Caco-2 (cell line): ENCODE data around the gene RNU7-1. TPM values are rescaled to one million over a fixed set of nuclear protein-coding genes. Genes with fewer than 3 reads are reported as not detected.

Experiments used
- BruUV-seq: library from RNA; stranded (reverse); fragments of 400-500 nt; replicated peaks from 2 replicates; lab custom pipeline; 2021; lab: Mats Ljungman, UMichigan
- CTCF ChIA-PET: fragments of 300-600 bp; sonication (Branson Sonifier 250); formaldehyde crosslinking; loops from one replicate; lab custom pipeline; 2022; ENCODE audit warnings: antibody characterized with exemption; lab: Charles Lee
- POLR2A ChIA-PET: fragments of 300-600 bp; sonication (Branson Sonifier 250); formaldehyde crosslinking; loops from one replicate; lab custom pipeline; 2022; ENCODE audit warnings: antibody characterized with exemption; lab: Charles Lee
- DNase-seq, 2 experiments: peaks; one replicate each; pipeline versions ENCODE4 v3.0.0 to v3.0.0-alpha.2; 2020 to 2022
- H3K27me3 ChIP-seq: replicated peaks from 2 replicates; pipeline ENCODE4 v1.6.0; 2011; ENCODE audit warnings: low read length; ENCODE audit not compliant: control insufficient read depth, insufficient read depth
- H3K36me3 ChIP-seq: 2 replicates; pipeline ENCODE4 v1.5.1; 2011; ENCODE audit warnings: low read length; ENCODE audit not compliant: control insufficient read depth, insufficient read depth
- H3K4me1 ChIP-seq: fragments of 250-450 bp; sonication (Bioruptor Pico); 2 replicates; pipeline ENCODE4 v1.5.1; 2020; ENCODE audit warnings: mild to moderate bottlenecking
- H3K4me3 ChIP-seq: 2 replicates; pipeline ENCODE4 v1.5.1; 2011; ENCODE audit warnings: low read depth, mild to moderate bottlenecking, control low read depth, low read length
- H3K9me3 ChIP-seq: fragments of 250-450 bp; sonication (Bioruptor Pico); 2 replicates; pipeline ENCODE4 v1.5.1; 2020; ENCODE audit warnings: mild to moderate bottlenecking, moderate library complexity
- H3K27ac Mint-ChIP-seq: one replicate; pipeline ENCODE4 v1.8.0; 2022; ENCODE audit warnings: mixed read lengths; ENCODE audit not compliant: unreplicated experiment
- H3K27me3 Mint-ChIP-seq: one replicate; pipeline ENCODE4 v1.8.0; 2022; ENCODE audit warnings: mixed read lengths; ENCODE audit not compliant: insufficient read depth, unreplicated experiment
- H3K36me3 Mint-ChIP-seq: one replicate; pipeline ENCODE4 v1.8.0; 2022; ENCODE audit warnings: mild to moderate bottlenecking, mixed read lengths; ENCODE audit not compliant: insufficient read depth, unreplicated experiment
- H3K4me1 Mint-ChIP-seq: one replicate; pipeline ENCODE4 v1.8.0; 2022; ENCODE audit warnings: low read depth, mixed read lengths; ENCODE audit not compliant: unreplicated experiment
- H3K4me3 Mint-ChIP-seq: one replicate; pipeline ENCODE4 v1.8.0; 2022; ENCODE audit warnings: mild to moderate bottlenecking, moderate library complexity, mixed read lengths; ENCODE audit not compliant: unreplicated experiment
- H3K9me3 Mint-ChIP-seq: one replicate; pipeline ENCODE4 v1.8.0; 2022; ENCODE audit warnings: mixed read lengths; ENCODE audit not compliant: unreplicated experiment
- intact Hi-C: fragments of 100-400 bp; cut with micrococcal nuclease; formaldehyde crosslinking; loops from one replicate; pipeline ENCODE4 v1.10.0; 2022; ENCODE audit not compliant: unreplicated experiment
- total RNA-seq: library from RNA; stranded (reverse); gene quantifications from 2 replicates; pipeline ENCODE4 v1.2.3, GENCODE V29; 2022
- TF ChIP-seq, protein P1 (sequence below), 2 experiments: fragments of 200-600 bp in 1 of 2; IDR thresholded peaks; 1 replicate in 1 of 2; 2 replicates in 1 of 2; pipeline versions ENCODE4 v1.5.1 to v1.8.0; 2011 to 2022; ENCODE audit warnings: antibody characterized with exemption in 1 of 2, control low read depth in 1 of 2, inconsistent platforms in 1 of 2, low read depth in 1 of 2, low read length in 1 of 2, mild to moderate bottlenecking in 1 of 2, moderate library complexity in 1 of 2; ENCODE audit not compliant: insufficient read depth in 1 of 2, severe bottlenecking in 1 of 2, unreplicated experiment in 1 of 2

RNU7-1 gene
- total RNA-seq, 1 experiment from 2014 or later = not detected

- no peaks in the 10 kb centered on the region for H3K27me3 Mint-ChIP-seq
- Histone ChIP-seq H3K36me3 (peaks cover 19% of the 10 kb centered on the region), H3K4me3 (no peak overlapping the region), H3K4me1 (peaks cover 28% of the 10 kb centered on the region), H3K27me3 (no peaks in the 10 kb centered on the region), H3K9me3 (no peaks in the 10 kb centered on the region)
- DNase-seq = no peak
- CTCF ChIA-PET = interaction anchor here (0.7 to 1.4 kb wide), 3 partner anchors 22 to 50 kb away, joined by 3 to 6 read pairs (median 5); partner anchors contain the start of genes C12orf57, LPCAT3 and RNU7-1
- H3K27ac Mint-ChIP-seq = peak overlapping the region; percentile 97
- peaks cover 98% of the 10 kb centered on the region for H3K36me3 Mint-ChIP-seq
- TF ChIP-seq, protein P1, sequence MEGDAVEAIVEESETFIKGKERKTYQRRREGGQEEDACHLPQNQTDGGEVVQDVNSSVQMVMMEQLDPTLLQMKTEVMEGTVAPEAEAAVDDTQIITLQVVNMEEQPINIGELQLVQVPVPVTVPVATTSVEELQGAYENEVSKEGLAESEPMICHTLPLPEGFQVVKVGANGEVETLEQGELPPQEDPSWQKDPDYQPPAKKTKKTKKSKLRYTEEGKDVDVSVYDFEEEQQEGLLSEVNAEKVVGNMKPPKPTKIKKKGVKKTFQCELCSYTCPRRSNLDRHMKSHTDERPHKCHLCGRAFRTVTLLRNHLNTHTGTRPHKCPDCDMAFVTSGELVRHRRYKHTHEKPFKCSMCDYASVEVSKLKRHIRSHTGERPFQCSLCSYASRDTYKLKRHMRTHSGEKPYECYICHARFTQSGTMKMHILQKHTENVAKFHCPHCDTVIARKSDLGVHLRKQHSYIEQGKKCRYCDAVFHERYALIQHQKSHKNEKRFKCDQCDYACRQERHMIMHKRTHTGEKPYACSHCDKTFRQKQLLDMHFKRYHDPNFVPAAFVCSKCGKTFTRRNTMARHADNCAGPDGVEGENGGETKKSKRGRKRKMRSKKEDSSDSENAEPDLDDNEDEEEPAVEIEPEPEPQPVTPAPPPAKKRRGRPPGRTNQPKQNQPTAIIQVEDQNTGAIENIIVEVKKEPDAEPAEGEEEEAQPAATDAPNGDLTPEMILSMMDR (IDR thresholded peaks at IDR 0.05; ENCODE audit: insufficient read depth in 1 of 2, low read depth in 1 of 2, low read length in 1 of 2, severe bottlenecking in 1 of 2, unreplicated experiment in 1 of 2) = no peak
- H3K4me3 Mint-ChIP-seq = peak overlapping the region; percentile 86
- no TSS peak for BruUV-seq
- POLR2A ChIA-PET = interaction anchor here (1.6 to 2.9 kb wide), 3 partner anchors 22 to 50 kb away, joined by 8 to 13 read pairs (median 9); partner anchors contain the start of genes C12orf57, LPCAT3 and RNU7-1
- H3K9me3 Mint-ChIP-seq = no peaks in the 10 kb centered on the region
- peaks cover 35% of the 10 kb centered on the region for H3K4me1 Mint-ChIP-seq
- intact Hi-C loops = no loop called here
Measured at GRCh38 chr12:6968426-6968825, 24.8 kb downstream of the RNU7-1 start.

- POLR2A ChIA-PET = interaction anchor here (0.5 to 2.9 kb wide), 3 partner anchors 24 to 73 kb away, joined by 3 to 8 read pairs (median 4); partner anchors contain the start of gene LPCAT3
- peaks cover 96% of the 10 kb centered on the region for H3K36me3 Mint-ChIP-seq
- TF ChIP-seq, protein P1 (IDR thresholded peaks at IDR 0.05; ENCODE audit: insufficient read depth in 1 of 2, low read depth in 1 of 2, low read length in 1 of 2, severe bottlenecking in 1 of 2, unreplicated experiment in 1 of 2) = no peak
- H3K36me3 ChIP-seq = peaks cover 19% of the 10 kb centered on the region
- H3K27me3 ChIP-seq = no peaks in the 10 kb centered on the region
- DNase-seq = peak; percentile 63 to 71
- H3K4me1 ChIP-seq = peaks cover 19% of the 10 kb centered on the region
- no peaks in the 10 kb centered on the region for H3K9me3 Mint-ChIP-seq
- intact Hi-C loops = loop anchor here (1.0 kb wide), 2 partner anchors 26 to 48 kb away; partner anchors contain the start of genes C12orf57 and LPCAT3
- H3K4me3 ChIP-seq = peak overlapping the region; percentile 90
- no peaks in the 10 kb centered on the region for H3K27me3 Mint-ChIP-seq
- H3K4me3 Mint-ChIP-seq = peak overlapping the region; percentile 86
- H3K27ac Mint-ChIP-seq = peak overlapping the region; percentile 97
- peaks cover 40% of the 10 kb centered on the region for H3K4me1 Mint-ChIP-seq
- CTCF ChIA-PET = interaction anchor here (1.4 kb wide), 1 partner anchor 24 kb away, joined by 6 read pairs; no protein-coding TSS in a partner anchor
- TSS peak; percentile 43 for BruUV-seq
- H3K9me3 ChIP-seq = no peaks in the 10 kb centered on the region
Measured at GRCh38 chr12:6970096-6970527, 26.5 kb downstream of the RNU7-1 start.

GRCh38 chr12:6974180-6974579, 30.6 kb downstream of the RNU7-1 start:
- ChIA-PET CTCF (interaction anchor here (0.7 to 1.0 kb wide), 2 partner anchors 44 to 215 kb away, joined by 3 read pairs; partner anchors contain the start of genes LPCAT3 and PEX5), POLR2A (interaction anchor here (1.8 kb wide), 1 partner anchor 28 kb away, joined by 4 read pairs; no protein-coding TSS in a partner anchor)
- no peak for DNase-seq
- Mint-ChIP-seq H3K9me3 (no peaks in the 10 kb centered on the region), H3K4me3 (no peak overlapping the region), H3K4me1 (peaks cover 58% of the 10 kb centered on the region), H3K27ac (no peak overlapping the region), H3K27me3 (no peaks in the 10 kb centered on the region), H3K36me3 (peaks cover 96% of the 10 kb centered on the region)
- Histone ChIP-seq H3K4me3 (no peak overlapping the region), H3K36me3 (peaks cover 14% of the 10 kb centered on the region), H3K9me3 (no peaks in the 10 kb centered on the region), H3K27me3 (no peaks in the 10 kb centered on the region), H3K4me1 (peaks cover 30% of the 10 kb centered on the region)
- TF ChIP-seq, protein P1 (IDR thresholded peaks at IDR 0.05; ENCODE audit: insufficient read depth in 1 of 2, low read depth in 1 of 2, low read length in 1 of 2, severe bottlenecking in 1 of 2, unreplicated experiment in 1 of 2) = no peak
- intact Hi-C loops = no loop called here
- no TSS peak for BruUV-seq
